ENCODE measurements around the gene FAM186B. TPM values are rescaled to one million over a fixed set of nuclear protein-coding genes. Genes with fewer than 3 reads are reported as not detected.

FAM186B gene
- polyA plus RNA-seq, 2 of the 4 experiments (the other 2 are of a cell fraction) = 0.04 to 0.08 TPM

GRCh38 chr12:49641748-49642369, 36.4 kb upstream of the FAM186B start:
- Histone ChIP-seq H3K9me3 (no peaks in the 10 kb centered on the region), H3K4me3 (no peak overlapping the region), H3K4me1 (no peaks in the 10 kb centered on the region), H3K27ac (no peak overlapping the region), H3K4me2 (no peak overlapping the region)
- no peak for DNase-seq (ENCODE audit: low read depth in 1 of 2, low spot score in 1 of 2)
- WGBS (ENCODE audit: missing lambda C conversion rate) = 91% methylated on average over 17 of the region's 17 CpGs
- TF ChIP-seq FOSB (CRISPR knock-in tag; IDR thresholded peaks at IDR 0.05) (no peak), EP300 (IDR thresholded peaks at IDR 0.05) (no peak), E2F6 (IDR thresholded peaks at IDR 0.05; ENCODE audit: borderline replicate concordance, low read depth) (no peak), JUN (IDR thresholded peaks at IDR 0.05) (no peak), USF2 (IDR thresholded peaks at IDR 0.05) (no peak), FOSL2 (IDR thresholded peaks at IDR 0.05) (no peak), FOSL2 (CRISPR knock-in tag; IDR thresholded peaks at IDR 0.05) (no peak), RNF2 (IDR thresholded peaks at IDR 0.05; ENCODE audit: borderline replicate concordance, low read depth) (no peak), CBX8 (IDR thresholded peaks at IDR 0.05) (no peak), TFCP2L1 (CRISPR knock-in tag; IDR thresholded peaks at IDR 0.05) (no peak), RFX5 (IDR thresholded peaks at IDR 0.05) (no peak), GATA3 (IDR thresholded peaks at IDR 0.05; ENCODE audit: borderline replicate concordance) (no peak), CHD2 (IDR thresholded peaks at IDR 0.05; ENCODE audit: low read length, partially characterized antibody) (no peak), EHF (CRISPR knock-in tag; IDR thresholded peaks at IDR 0.05) (no peak), PBX3 (IDR thresholded peaks at IDR 0.05) (no peak)
- ChIA-PET POLR2A (no interaction called here), CTCF (interaction anchor here (0.5 to 14.8 kb wide), 9 partner anchors 8 to 299 kb away, joined by 3 to 260 read pairs (median 4); partner anchors contain the start of genes FMNL3 and TMBIM6)
- FAIRE-seq = no peak
- ATAC-seq = no peak

GRCh38 chr12:49636979-49637755, 31.7 kb upstream of the FAM186B start:
- 67% methylated on average over 8 of the region's 9 CpGs for WGBS (ENCODE audit: missing lambda C conversion rate)

More at GRCh38 chr12:49636979-49637755, 31.7 kb upstream of the FAM186B start:
- DNase-seq (ENCODE audit: low read depth in 1 of 2, low spot score in 1 of 2) = peak; percentile 67 to 81
- ChIA-PET POLR2A (interaction anchor here (0.6 to 1.3 kb wide), 3 partner anchors 15 to 105 kb away, joined by 3 to 5 read pairs (median 3); partner anchors contain the start of gene TMBIM6), CTCF (interaction anchor here (0.6 to 14.8 kb wide), 26 partner anchors 7 to 313 kb away, joined by 3 to 260 read pairs (median 4); partner anchors contain the start of genes FMNL3, PRPF40B and TMBIM6)
- ATAC-seq = peak; percentile 82 to 96
- H3K4me3 ChIP-seq = no peak overlapping the region
- no peaks in the 10 kb centered on the region for H3K9me3 ChIP-seq
- no peak overlapping the region for H3K4me2 ChIP-seq
- H3K27ac ChIP-seq = peak overlapping the region in 1 of 2 experiments; percentile 40; a peak in 2 of 6 replicates
- TF ChIP-seq CTCF (IDR thresholded peaks at IDR 0.05) (peak; percentile 47), RAD21 (conservative IDR thresholded peaks at IDR 0.05 in 1 of 2, IDR thresholded peaks at IDR 0.05 in 1 of 2) (peak; percentile 36 to 66; a peak in 3 of 5 replicates), SMC3 (IDR thresholded peaks at IDR 0.05) (0 out of 3 replicates have a peak, but pooled peaks have one; percentile 34), HDAC2 (IDR thresholded peaks at IDR 0.05) (no peak)
- FAIRE-seq = no peak
- no peaks in the 10 kb centered on the region for H3K4me1 ChIP-seq

Data from A549 (cell line).